Neural cell (in vitro differentiated cells): ENCODE results near the gene ACAD9. TPM values are rescaled to one million over a fixed set of nuclear protein-coding genes. Genes with fewer than 3 reads are reported as not detected.

Experiments
- H2AFZ ChIP-seq: fragments of 200-600, 300-800 bp; sonication (generic), shearing (Covaris generic); 2 replicates; pipeline ENCODE4 v1.6.0; 2014; ENCODE audit warnings: low read depth, mild to moderate bottlenecking, antibody characterized with exemption, low read length, moderate library complexity
- H3F3A ChIP-seq: fragments of 200-600 bp; shearing (Covaris generic); 2 replicates; pipeline ENCODE4 v1.6.1; 2016; ENCODE audit warnings: mild to moderate bottlenecking, moderate library complexity, mixed read lengths, antibody characterized with exemption, low read length; ENCODE audit not compliant: insufficient read depth, poor library complexity, severe bottlenecking
- H3K27ac ChIP-seq: fragments of 200-600, 300-800 bp; sonication (generic), shearing (Covaris generic); 2 replicates; pipeline ENCODE4 v1.5.1; 2014; ENCODE audit warnings: mild to moderate bottlenecking, low read length, moderate library complexity
- H3K27me3 ChIP-seq: fragments of 300-800, 200-600 bp; sonication (generic), shearing (Covaris generic); 2 replicates; pipeline ENCODE4 v1.6.0; 2014; ENCODE audit warnings: mild to moderate bottlenecking, low read depth, low read length, moderate library complexity; ENCODE audit not compliant: insufficient read depth
- H3K36me3 ChIP-seq: fragments of 300-800, 200-600 bp; sonication (generic), shearing (Covaris generic); 2 replicates; pipeline ENCODE4 v1.5.1; 2014; ENCODE audit warnings: mild to moderate bottlenecking, antibody characterized with exemption, low read length, moderate library complexity; ENCODE audit not compliant: insufficient read depth
- H3K4me2 ChIP-seq: fragments of 300-800, 200-600 bp; sonication (generic), shearing (Covaris generic); 2 replicates; pipeline ENCODE4 v1.6.0; 2014; ENCODE audit warnings: mild to moderate bottlenecking, low read length
- H3K4me3 ChIP-seq: fragments of 300-800, 200-600 bp; sonication (generic), shearing (Covaris generic); 2 replicates; pipeline ENCODE4 v1.5.1; 2014; ENCODE audit warnings: mild to moderate bottlenecking, low read length, moderate library complexity
- H3K79me2 ChIP-seq: fragments of 200-600 bp; shearing (Covaris generic); replicated peaks from 2 replicates; pipeline ENCODE4 v1.6.0; 2014; ENCODE audit warnings: mild to moderate bottlenecking, low read length, moderate library complexity; ENCODE audit not compliant: insufficient read depth
- H3K9ac ChIP-seq: fragments of 300-800, 200-600 bp; sonication (generic), shearing (Covaris generic); 2 replicates; pipeline ENCODE4 v1.6.1; 2016; ENCODE audit warnings: mild to moderate bottlenecking, low read length, mixed read lengths
- H3K9me2 ChIP-seq: fragments of 200-600 bp; shearing (Covaris generic); 2 replicates; pipeline ENCODE4 v1.6.1; 2016; ENCODE audit warnings: mild to moderate bottlenecking, low read length, mixed read lengths; ENCODE audit not compliant: insufficient read depth
- H3K9me3 ChIP-seq: fragments of 200-600, 300-800 bp; sonication (generic), shearing (Covaris generic); 2 replicates; pipeline ENCODE4 v1.6.1; 2016; ENCODE audit warnings: mild to moderate bottlenecking, mixed run types, low read length, moderate library complexity, mixed read lengths
- H4K20me1 ChIP-seq: fragments of 200-600 bp; shearing (Covaris generic); 2 replicates; pipeline ENCODE4 v1.6.1; 2016; ENCODE audit warnings: mild to moderate bottlenecking, mixed run types; ENCODE audit not compliant: insufficient read depth
- EP300 ChIP-seq: fragments of 450-650 bp; conservative IDR thresholded peaks from 2 replicates; pipeline ENCODE4 v1.6.1; 2014; ENCODE audit warnings: antibody characterized with exemption, mild to moderate bottlenecking, moderate library complexity; ENCODE audit not compliant: poor library complexity, severe bottlenecking
- EZH2 ChIP-seq: fragments of 200-600, 300-800 bp; shearing (Covaris generic), sonication (generic); IDR thresholded peaks from 2 replicates; pipeline ENCODE4 v1.6.1; 2014; ENCODE audit warnings: antibody characterized with exemption, low read length, borderline replicate concordance, mild to moderate bottlenecking; ENCODE audit not compliant: insufficient read depth, poor library complexity, severe bottlenecking
- MXI1 ChIP-seq: fragments of 450-650 bp; conservative IDR thresholded peaks from 2 replicates; pipeline ENCODE4 v1.6.1; 2014; ENCODE audit warnings: antibody characterized with exemption, mild to moderate bottlenecking; ENCODE audit not compliant: poor library complexity, severe bottlenecking
- POLR2AphosphoS5 ChIP-seq: IDR thresholded peaks from 2 replicates; pipeline ENCODE4 v1.6.1; 2012
- RAD21 ChIP-seq: fragments of 450-650 bp; conservative IDR thresholded peaks from 2 replicates; pipeline ENCODE4 v1.6.1; 2014; ENCODE audit warnings: antibody characterized with exemption, mild to moderate bottlenecking, moderate library complexity
- SMC3 ChIP-seq: fragments of 450-650 bp; conservative IDR thresholded peaks from 2 replicates; pipeline ENCODE4 v1.6.1; 2014; ENCODE audit warnings: antibody characterized with exemption, mild to moderate bottlenecking, moderate library complexity; ENCODE audit not compliant: poor library complexity
- TAF1 ChIP-seq: IDR thresholded peaks from 2 replicates; pipeline ENCODE4 v1.6.1; 2012; ENCODE audit warnings: low read depth
- polyA plus RNA-seq: library from polyadenylated mRNA; depleted of rRNA; stranded (reverse); fragments of >200 nt; gene quantifications from 2 replicates; pipeline ENCODE4 v1.2.3, GENCODE V29; 2014
- TF ChIP-seq, protein P1 (sequence below): IDR thresholded peaks from 2 replicates; pipeline ENCODE4 v1.6.1; 2012; ENCODE audit warnings: borderline replicate concordance
- TF ChIP-seq, protein P2 (sequence below): fragments of 450-650 bp; IDR thresholded peaks from 2 replicates; pipeline ENCODE4 v1.5.1; 2014; ENCODE audit warnings: antibody characterized with exemption, mild to moderate bottlenecking, moderate library complexity; ENCODE audit not compliant: poor library complexity, severe bottlenecking

The ACAD9 gene
- polyA plus RNA-seq, 1 donor from 2014 or later, result 33.5 TPM

DNA sequence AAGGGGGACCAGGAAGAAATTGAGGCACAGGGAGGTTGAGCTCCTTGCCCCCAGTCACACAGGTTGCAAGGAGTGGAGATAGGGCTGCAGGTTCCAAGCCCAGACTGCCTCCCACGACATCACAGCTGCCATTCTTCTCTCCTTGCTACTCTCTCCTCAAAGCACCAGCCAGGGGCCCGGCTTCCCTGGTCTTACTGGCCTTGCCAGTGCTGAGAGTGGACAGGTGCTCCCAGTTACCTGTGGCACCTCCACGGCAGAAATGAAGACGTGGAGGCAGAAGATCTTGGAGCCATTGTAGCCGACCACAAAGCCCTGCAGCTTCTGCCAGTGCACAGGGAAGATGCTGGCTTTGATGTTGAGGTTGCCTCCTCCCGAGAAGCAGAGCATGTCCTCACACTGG lies 17.9 kb upstream of the ACAD9 start:
- Histone ChIP-seq H3K79me2 (no peaks in the 10 kb centered on the region), H2AFZ (no peak overlapping the region), H3K9ac (no peak overlapping the region), H3K9me3 (peaks cover 10% of the 10 kb centered on the region), H3K4me2 (no peak overlapping the region), H3F3A (no peaks in the 10 kb centered on the region), H3K9me2 (no peaks in the 10 kb centered on the region), H3K36me3 (no peaks in the 10 kb centered on the region), H4K20me1 (no peaks in the 10 kb centered on the region), H3K27me3 (no peaks in the 10 kb centered on the region), H3K27ac (no peak overlapping the region), H3K4me3 (no peak overlapping the region)
- TF ChIP-seq SMC3 (no peak), TAF1 (no peak), EP300 (no peak), EZH2 (no peak), POLR2AphosphoS5 (no peak), MXI1 (no peak), RAD21 (no peak)
- TF ChIP-seq, protein P1, sequence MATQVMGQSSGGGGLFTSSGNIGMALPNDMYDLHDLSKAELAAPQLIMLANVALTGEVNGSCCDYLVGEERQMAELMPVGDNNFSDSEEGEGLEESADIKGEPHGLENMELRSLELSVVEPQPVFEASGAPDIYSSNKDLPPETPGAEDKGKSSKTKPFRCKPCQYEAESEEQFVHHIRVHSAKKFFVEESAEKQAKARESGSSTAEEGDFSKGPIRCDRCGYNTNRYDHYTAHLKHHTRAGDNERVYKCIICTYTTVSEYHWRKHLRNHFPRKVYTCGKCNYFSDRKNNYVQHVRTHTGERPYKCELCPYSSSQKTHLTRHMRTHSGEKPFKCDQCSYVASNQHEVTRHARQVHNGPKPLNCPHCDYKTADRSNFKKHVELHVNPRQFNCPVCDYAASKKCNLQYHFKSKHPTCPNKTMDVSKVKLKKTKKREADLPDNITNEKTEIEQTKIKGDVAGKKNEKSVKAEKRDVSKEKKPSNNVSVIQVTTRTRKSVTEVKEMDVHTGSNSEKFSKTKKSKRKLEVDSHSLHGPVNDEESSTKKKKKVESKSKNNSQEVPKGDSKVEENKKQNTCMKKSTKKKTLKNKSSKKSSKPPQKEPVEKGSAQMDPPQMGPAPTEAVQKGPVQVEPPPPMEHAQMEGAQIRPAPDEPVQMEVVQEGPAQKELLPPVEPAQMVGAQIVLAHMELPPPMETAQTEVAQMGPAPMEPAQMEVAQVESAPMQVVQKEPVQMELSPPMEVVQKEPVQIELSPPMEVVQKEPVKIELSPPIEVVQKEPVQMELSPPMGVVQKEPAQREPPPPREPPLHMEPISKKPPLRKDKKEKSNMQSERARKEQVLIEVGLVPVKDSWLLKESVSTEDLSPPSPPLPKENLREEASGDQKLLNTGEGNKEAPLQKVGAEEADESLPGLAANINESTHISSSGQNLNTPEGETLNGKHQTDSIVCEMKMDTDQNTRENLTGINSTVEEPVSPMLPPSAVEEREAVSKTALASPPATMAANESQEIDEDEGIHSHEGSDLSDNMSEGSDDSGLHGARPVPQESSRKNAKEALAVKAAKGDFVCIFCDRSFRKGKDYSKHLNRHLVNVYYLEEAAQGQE, result no peak
- TF ChIP-seq, protein P2, sequence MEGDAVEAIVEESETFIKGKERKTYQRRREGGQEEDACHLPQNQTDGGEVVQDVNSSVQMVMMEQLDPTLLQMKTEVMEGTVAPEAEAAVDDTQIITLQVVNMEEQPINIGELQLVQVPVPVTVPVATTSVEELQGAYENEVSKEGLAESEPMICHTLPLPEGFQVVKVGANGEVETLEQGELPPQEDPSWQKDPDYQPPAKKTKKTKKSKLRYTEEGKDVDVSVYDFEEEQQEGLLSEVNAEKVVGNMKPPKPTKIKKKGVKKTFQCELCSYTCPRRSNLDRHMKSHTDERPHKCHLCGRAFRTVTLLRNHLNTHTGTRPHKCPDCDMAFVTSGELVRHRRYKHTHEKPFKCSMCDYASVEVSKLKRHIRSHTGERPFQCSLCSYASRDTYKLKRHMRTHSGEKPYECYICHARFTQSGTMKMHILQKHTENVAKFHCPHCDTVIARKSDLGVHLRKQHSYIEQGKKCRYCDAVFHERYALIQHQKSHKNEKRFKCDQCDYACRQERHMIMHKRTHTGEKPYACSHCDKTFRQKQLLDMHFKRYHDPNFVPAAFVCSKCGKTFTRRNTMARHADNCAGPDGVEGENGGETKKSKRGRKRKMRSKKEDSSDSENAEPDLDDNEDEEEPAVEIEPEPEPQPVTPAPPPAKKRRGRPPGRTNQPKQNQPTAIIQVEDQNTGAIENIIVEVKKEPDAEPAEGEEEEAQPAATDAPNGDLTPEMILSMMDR, result no peak

DNA sequence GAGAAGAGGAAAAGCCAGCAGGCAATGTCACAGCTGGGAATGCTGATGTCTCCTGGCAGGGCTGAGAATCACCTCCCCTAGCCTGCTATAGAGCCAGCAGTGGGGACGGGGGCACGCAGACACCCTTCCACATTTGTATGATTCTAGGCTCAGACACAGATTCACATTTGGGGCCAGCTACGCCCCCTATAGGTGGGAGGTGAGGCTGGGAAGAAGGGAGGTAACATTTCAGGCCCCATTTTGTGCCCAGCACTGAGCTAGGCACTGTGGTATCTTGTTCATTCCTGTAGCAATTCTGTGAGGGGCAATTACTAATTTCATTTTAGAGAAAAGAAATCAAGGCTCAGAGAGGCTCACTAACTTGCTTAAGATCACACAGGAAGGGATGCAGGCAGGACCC lies 15.9 kb upstream of the ACAD9 start:
- H4K20me1 ChIP-seq, result no peaks in the 10 kb centered on the region
- H3K9ac ChIP-seq, result no peak overlapping the region
- no peaks in the 10 kb centered on the region for H3K79me2 ChIP-seq
- H3K27me3 ChIP-seq, result no peaks in the 10 kb centered on the region
- H3K27ac ChIP-seq, result no peak overlapping the region
- H3K36me3 ChIP-seq, result no peaks in the 10 kb centered on the region
- no peak overlapping the region for H3K4me2 ChIP-seq
- H2AFZ ChIP-seq, result no peak overlapping the region
- no peaks in the 10 kb centered on the region for H3K9me2 ChIP-seq
- TF ChIP-seq POLR2AphosphoS5 (no peak), SMC3 (no peak), TAF1 (no peak), EZH2 (no peak), MXI1 (no peak), EP300 (no peak), RAD21 (no peak)
- TF ChIP-seq, protein P2, result no peak
- TF ChIP-seq, protein P1, result no peak
- no peaks in the 10 kb centered on the region for H3F3A ChIP-seq
- peaks cover 10% of the 10 kb centered on the region for H3K9me3 ChIP-seq
- H3K4me3 ChIP-seq, result no peak overlapping the region
